Measurements from ENCODE around the gene DLL1.

- TF ChIP-seq MAFK (IDR thresholded peaks at IDR 0.05; ENCODE audit: low read length): no peak
- no peak for TF ChIP-seq STAT6 (CRISPR knock-in tag; IDR thresholded peaks at IDR 0.05)
Observed at GRCh38 chr6:170292111-170292406, 1.2 kb upstream of the DLL1 start.
